Right ventricle myocardium inferior (tissue), 1 donor: Measurements from ENCODE around the gene BMP2. TPM values are rescaled to one million over a fixed set of nuclear protein-coding genes. Genes with fewer than 3 reads are reported as not detected.

Source experiments
- ATAC-seq: fragments of 200-7000 bp; cut with Tn5 transposase; one replicate; pipeline ENCODE4 v1.9.1; 2020; ENCODE audit warnings: mild to moderate bottlenecking, moderate library complexity
- DNase-seq: peaks from one replicate; pipeline ENCODE4 v3.0.0; 2021; ENCODE audit errors: missing footprints
- intact Hi-C: fragments of 100-400 bp; cut with DNase I; formaldehyde crosslinking; loops from one replicate; pipeline ENCODE4 v1.11.0; 2022
- long read RNA-seq: library from polyadenylated mRNA; unstranded; transcript quantifications from one replicate; pipeline ENCODE4 v2.0.0, GENCODE V29; 2021
- total RNA-seq: library from RNA; stranded (reverse); fragmentation: NEBNext Ultra II Directional; extraction: Animal tissue kit (Norgen Biotek cat#: 25700); gene quantifications from one replicate; pipeline ENCODE4 v1.2.1, GENCODE V29; 2021
- donor health status: DM: no; HTN: yes; CAD: no; lungs with severe emphysema.

BMP2 gene
- 2.3 TPM for total RNA-seq
- long read RNA-seq, partial matches to known transcripts = 0 of 1 reads
- long read RNA-seq, other reads (novel, unspliced or antisense) = 0 of 1 reads

GRCh38 chr20:6767536-6768227, at the start of gene BMP2:
TSS of gene BMP2 (plus strand) at chr20:6767686. CDS start at chr20:6770127, 2,441 bp downstream.
- ATAC-seq (peak; percentile 90), DNase-seq (peak; percentile 77)
- intact Hi-C loops = loop anchor here (2.0 to 10.0 kb wide), 3 partner anchors 57 to 185 kb away; no protein-coding TSS in a partner anchor

GRCh38 chr20:6718662-6719368, 48.7 kb upstream of the BMP2 start:
- ATAC-seq (no peak), DNase-seq (no peak)
- intact Hi-C loops = no loop called here

- DNase-seq = no peak
- no peak for ATAC-seq
- intact Hi-C loops = no loop called here
These were observed 48.1 kb upstream of the BMP2 start for GRCh38 chr20:6719369-6719721.

GRCh38 chr20:6726761-6727160, 40.7 kb upstream of the BMP2 start:
- DNase-seq (no peak), ATAC-seq (no peak)
- intact Hi-C loops = no loop called here

GRCh38 chr20:6730672-6731328, 36.7 kb upstream of the BMP2 start:
- intact Hi-C loops = no loop called here
- DNase-seq = no peak
- ATAC-seq = no peak

GRCh38 chr20:6732001-6732447, 35.5 kb upstream of the BMP2 start:
- DNase-seq (peak; percentile 84), ATAC-seq (peak; percentile 89)
- intact Hi-C loops = no loop called here

- intact Hi-C loops = no loop called here
- no peak for DNase-seq
- no peak for ATAC-seq
These were observed 34.6 kb upstream of the BMP2 start for GRCh38 chr20:6732851-6733250.

- intact Hi-C loops = no loop called here
- ATAC-seq (no peak), DNase-seq (no peak)
These were observed 33.5 kb upstream of the BMP2 start for GRCh38 chr20:6733965-6734364.

- peak; percentile 44 for ATAC-seq
- intact Hi-C loops = no loop called here
- no peak for DNase-seq
These were observed 31.3 kb upstream of the BMP2 start for GRCh38 chr20:6735942-6736845.

- DNase-seq (no peak), ATAC-seq (peak; percentile 84)
- intact Hi-C loops = no loop called here
These were observed 28.1 kb upstream of the BMP2 start for GRCh38 chr20:6739406-6739805.

- no peak for DNase-seq
- no peak for ATAC-seq
- intact Hi-C loops = loop anchor here (5.0 kb wide), 1 partner anchor 38 kb away; no protein-coding TSS in a partner anchor
These were observed 27.4 kb upstream of the BMP2 start for GRCh38 chr20:6740096-6740495.

GRCh38 chr20:6744180-6744579, 23.3 kb upstream of the BMP2 start:
- DNase-seq = no peak
- no peak for ATAC-seq
- intact Hi-C loops = loop anchor here (5.0 kb wide), 1 partner anchor 42 kb away; no protein-coding TSS in a partner anchor

GRCh38 chr20:6744805-6745204, 22.7 kb upstream of the BMP2 start:
- no peak for ATAC-seq

GRCh38 chr20:6746901-6747609, 20.4 kb upstream of the BMP2 start:
- ATAC-seq (no peak), DNase-seq (no peak)
- intact Hi-C loops = no loop called here

More at GRCh38 chr20:6744805-6745204, 22.7 kb upstream of the BMP2 start:
- no peak for DNase-seq
- intact Hi-C loops = loop anchor here (5.0 kb wide), 1 partner anchor 43 kb away; no protein-coding TSS in a partner anchor

- ATAC-seq = no peak
- no peak for DNase-seq
- intact Hi-C loops = no loop called here
These were observed 17.0 kb upstream of the BMP2 start for GRCh38 chr20:6750438-6750837.

- DNase-seq (no peak), ATAC-seq (no peak)
- intact Hi-C loops = no loop called here
These were observed 10.5 kb upstream of the BMP2 start for GRCh38 chr20:6756693-6757595.

- ATAC-seq (no peak), DNase-seq (no peak)
- intact Hi-C loops = loop anchor here (5.0 to 10.0 kb wide), 2 partner anchors 60 to 182 kb away; no protein-coding TSS in a partner anchor
These were observed 2.9 kb upstream of the BMP2 start for GRCh38 chr20:6764619-6765018.
